ENCODE results near the gene PLEKHG3.
A peak's percentile ranks its signal among the peaks of the same experiment; 100 is the strongest.

The PLEKHG3 gene

DNA sequence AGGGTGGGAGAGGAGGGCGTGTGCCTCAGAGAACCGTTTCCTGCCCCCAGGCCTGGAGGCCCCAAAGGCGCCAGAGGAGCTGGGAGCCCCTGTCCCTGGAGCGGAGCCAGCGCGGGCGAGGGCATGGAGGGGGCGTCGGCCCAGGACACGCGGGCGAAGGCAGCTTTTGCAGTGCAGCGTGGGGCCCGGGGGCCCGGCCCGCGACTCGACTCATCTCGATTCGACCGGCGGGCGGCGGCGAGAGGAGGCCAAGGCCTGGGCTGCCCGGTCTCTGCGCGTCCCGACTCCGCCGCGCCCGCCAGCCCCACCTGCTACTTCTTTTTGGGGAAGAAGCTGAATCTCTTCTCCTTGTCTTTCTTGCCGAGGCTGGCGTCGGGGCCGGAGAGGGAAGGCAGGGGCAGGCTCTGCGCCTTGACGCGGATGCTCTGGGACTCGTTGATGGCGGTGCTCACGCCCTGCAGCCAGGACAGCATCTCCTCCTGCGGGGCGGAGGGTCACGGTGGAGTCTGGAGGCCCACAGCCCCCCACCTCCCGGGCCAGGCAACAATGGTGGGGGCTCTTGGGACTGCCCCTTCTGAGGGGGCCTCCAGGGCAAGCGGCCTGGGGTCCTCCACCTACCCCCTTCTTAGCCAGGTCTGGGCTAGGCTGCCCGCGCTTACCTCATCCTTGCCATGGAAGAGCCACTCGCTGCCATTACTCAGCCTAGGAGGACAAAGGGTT lies 44.9 kb downstream of the PLEKHG3 start:
- no peak for DNase-seq

DNA sequence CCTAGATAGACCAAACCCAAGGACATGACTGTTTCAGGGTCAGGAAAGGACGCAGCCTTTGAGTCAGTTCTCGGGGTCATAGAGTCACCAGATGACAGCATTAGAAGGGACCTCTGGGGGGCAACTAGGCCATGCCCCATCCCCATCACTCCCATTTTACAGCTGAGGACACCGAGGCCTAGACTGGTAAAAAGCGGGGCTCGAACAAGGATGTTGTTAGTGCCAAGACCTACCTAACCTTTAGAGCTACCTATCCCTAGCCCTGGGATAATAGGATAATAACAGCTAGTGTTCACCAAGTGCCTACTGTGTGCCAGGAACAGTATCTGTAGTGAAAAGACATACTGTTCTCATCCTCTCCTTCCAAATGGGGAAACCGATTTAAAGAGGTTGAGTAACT lies 48.7 kb downstream of the PLEKHG3 start:
- DNase-seq = no peak

DNA sequence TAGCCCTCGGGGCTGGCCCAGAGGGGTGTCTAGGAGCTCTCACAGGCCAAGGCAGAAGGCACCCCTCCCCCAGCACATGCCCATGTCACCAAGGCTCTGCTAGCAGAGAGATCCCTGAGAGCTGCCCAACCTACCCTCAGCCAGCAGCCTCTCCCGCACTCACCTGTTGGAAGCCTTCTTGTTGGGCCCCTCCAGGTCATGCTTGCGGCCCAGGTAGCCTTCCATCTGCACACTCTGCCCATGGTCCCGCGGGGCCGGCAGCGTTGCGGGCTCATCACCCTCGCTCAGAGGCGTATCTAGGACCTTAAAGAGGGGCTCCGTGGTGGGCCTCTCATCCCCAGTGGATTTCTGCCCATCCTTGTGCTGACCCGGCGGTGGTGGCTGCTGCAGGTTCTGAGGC lies 49.1 kb downstream of the PLEKHG3 start:
- DNase-seq = no peak

DNA sequence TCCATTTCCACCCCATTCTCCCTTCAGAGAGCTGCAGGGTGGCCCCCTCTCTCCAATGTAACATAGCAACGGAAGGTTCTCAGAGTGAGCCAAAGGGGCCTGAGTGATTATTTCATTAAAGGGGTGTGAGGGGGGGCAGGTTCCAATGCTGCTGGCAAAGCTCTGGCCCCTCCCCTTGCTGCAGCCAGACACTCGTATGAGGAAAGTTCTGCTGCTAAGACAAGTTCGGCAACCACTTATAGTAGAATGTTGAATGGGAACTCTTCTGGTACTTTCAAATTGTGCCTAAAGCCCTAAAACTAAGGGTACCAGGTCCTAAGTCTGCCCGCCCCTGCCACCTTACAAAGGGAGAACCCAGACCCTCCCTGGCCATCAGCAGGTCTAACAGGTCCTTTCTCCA lies 49.8 kb downstream of the PLEKHG3 start:
- DNase-seq = no peak

DNA sequence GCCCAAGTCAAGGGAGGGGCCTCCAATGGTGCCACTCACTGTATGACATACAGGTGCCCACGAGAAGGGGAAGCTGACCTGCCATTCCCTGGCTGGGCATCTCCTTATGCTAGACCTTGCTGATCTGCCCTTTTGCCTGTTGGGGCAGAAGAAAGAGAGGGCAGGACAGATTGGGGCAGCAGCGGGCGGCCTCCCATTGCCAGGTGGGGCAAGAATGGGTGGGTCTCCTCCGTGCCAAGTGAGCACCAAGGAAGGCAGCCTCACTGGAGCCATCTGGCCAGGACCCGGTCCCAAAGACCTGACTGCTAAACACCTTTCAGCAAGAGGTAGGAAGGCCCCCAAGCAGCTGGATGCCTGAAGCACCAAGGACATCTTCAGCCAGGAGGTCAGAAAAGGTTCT lies 50.5 kb downstream of the PLEKHG3 start:
- DNase-seq = no peak

DNA sequence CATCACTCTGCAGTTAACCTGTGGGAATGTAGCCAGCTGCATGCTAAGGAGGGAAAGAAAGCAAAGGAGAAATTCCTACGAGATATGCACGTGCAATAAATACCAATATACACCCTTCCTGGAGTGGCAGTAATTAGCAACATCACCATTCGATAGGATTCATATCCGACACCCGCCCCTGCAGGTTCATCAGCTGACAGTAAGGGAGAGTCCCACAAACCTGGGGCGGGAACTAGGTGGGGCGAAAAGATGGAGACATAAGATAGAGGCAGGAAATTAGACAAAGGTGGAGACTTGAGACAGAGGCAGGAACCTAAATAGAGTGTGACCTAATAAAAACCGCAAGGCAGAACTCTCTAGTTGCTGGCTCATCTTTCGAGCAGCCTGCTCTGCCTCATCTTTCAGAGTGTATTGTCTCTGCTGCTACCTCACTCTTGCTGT lies 51.6 kb downstream of the PLEKHG3 start:
- DNase-seq = no peak

DNA sequence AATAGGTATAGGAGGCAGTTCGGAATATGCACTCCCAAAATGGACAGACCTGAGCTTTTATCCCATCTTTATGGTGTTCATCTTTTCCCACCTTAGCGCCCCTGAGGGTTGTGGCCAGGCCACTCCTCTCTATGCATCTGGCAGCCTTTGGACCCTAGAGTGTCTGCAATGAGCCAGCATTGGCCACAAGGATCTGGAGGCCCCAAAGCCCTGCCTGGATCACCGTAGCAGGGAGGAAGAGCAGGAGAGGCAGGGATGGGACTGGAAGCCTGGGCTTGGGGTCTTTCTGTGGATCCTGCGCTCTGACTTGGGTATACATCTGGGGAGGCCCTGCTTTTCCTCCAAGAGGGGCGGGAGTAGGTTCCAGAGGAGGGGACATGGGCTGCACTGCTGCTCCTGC lies 52.5 kb downstream of the PLEKHG3 start:
- DNase-seq = no peak

DNA sequence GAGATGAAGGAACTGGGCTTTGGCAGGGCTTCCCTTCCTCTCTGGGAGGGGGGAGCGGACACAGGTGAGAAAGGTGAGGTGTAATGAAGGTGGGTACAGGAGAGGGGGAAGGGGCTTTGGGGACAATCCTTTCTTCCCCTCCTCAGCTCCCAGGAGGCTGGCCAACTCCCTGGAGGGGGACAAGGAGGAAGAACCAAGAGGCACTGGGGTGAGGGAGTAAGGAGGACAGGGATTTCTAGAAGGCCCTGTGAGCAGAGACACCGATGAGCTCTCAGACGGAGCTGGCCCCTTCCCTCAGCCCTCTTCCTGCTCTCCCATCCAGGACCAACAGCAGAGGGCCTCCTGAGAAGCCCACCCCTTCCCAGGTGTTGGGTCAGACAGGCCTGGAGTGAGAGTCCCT lies 53.4 kb downstream of the PLEKHG3 start:
- DNase-seq = no peak

DNA sequence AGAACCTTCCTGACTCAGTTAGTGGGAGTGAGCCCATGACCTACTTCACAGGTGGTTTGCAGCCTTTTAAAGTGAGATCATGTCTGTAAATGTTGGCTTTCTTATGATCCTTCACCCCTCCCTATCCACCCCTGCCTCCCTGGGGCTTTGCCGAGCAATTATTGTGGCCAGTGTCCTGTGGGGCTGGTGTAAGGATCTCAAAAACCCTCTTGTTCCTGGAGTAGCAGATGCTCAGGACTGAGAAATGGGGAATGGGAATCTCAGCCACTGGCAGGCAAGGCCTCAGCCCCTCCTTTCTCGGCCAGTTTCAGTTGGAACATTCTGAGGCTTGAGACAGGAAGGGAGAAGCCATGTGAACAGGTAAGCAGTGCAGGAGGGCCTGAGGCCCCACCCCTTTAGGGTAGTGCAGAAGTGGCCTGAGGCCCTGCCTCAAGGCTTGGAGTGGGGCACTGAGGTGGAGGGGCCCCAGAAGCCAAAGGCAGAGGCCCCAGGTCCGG lies 53.8 kb downstream of the PLEKHG3 start:
- no peak for DNase-seq

DNA sequence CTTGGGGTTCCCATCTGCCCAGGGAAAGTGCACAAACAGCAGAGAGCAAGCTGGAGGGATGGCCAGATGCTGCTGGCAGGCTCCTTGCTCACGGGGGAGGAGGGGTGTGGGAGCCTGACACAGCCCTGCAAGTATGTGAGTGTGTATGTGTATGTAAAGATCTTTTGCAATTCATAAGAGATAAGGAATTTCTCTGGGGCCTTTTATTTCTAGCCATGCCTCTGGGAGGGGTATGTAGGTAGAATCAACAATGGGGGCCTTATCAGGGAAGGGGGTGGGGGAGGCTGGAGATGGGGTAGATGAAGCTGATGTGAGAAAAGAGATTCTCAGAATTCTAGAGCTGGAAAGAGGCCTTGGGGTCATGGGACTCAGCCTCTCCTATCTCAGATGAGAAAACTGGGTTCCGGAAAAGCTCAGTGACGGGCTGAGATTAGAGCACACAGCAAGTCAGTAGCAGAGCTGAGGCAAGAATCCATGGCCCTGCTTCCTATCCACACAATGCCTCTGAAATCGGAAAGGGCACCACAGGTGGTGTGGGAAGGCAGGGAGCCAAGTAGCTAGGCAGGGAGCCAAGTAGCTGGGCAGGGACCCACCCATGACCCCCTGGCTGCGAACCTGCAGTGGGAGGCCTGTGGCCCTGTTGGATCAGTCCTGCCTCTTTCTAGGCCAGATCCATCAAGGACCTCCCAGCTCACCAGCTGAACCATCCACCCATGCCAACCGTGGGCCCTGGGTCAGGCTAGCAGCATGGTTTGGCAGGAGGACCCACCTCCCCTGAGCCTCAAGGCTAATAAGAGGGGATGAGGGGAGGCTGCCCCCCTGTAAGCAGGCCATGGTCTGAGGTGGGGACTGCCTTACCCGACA lies 54.7 kb downstream of the PLEKHG3 start:
- DNase-seq = peak; percentile 34

DNA sequence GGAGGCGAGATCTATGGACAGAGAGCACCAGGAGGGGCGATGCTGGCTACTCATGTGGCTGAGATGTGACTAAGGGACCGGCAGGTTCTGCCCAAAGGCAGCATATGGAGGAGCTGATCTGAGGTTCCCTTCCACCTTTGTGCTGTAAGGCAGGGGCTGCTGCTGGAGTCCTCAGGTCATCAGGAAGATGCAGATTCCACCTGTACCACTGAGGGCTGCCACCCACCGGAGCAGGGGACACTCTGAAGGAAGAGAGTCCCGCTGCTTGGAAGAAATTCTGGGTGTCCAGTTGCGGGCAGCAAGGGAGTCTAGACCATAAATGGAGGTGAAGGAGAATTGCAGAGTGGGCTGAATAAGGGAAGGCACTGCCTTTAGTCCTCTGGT lies 55.3 kb downstream of the PLEKHG3 start:
- no peak for DNase-seq

DNA sequence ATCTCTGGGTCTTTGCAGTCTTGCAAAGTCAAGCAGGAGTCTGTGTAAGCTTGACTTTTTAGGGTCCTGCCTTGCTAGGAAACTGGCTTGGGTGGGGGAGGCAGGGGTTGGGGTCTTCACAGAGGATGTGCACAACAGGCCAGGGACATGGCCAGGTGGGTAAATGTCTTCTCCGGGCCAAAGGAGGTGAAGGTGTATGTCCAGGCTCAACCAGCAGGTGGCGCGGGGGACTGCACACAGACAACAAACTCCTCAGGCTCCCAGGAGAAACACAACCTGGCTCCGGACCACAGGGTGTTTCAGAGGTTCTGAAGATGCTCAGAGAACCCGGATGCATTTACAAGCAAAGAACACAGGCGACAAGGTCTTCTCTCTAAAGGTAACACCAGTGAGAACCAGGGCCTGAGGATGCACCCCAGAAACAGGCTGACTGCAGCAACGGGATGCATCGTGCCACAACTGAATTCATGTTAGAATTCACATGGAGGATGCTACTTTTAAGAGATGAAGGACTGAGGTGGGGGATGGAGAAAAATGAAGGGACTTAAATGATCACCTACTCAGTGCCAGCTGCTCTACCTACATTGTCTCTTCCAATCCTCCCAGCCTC lies 56.0 kb downstream of the PLEKHG3 start:
- DNase-seq = peak; percentile 74

DNA sequence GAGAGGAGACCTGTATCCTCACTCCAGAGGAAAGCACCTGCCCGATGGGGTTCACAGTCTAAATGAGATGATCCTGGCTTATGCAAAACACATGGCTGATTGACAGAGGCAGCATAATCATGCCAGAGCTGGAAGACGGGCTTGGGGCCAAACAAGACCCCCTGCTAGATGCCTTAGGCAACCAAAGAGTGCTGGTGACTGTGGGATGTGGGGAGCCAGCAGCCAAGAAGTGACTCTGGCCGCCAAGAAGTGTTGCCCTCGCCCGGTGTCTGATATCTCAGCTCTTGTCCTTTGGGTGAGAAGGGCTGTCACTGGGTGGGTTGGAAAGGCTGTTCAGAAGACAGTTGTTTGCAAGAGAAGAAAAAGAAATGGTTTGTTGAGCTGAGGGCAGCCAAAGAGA lies 56.7 kb downstream of the PLEKHG3 start:
- no peak for DNase-seq

DNA sequence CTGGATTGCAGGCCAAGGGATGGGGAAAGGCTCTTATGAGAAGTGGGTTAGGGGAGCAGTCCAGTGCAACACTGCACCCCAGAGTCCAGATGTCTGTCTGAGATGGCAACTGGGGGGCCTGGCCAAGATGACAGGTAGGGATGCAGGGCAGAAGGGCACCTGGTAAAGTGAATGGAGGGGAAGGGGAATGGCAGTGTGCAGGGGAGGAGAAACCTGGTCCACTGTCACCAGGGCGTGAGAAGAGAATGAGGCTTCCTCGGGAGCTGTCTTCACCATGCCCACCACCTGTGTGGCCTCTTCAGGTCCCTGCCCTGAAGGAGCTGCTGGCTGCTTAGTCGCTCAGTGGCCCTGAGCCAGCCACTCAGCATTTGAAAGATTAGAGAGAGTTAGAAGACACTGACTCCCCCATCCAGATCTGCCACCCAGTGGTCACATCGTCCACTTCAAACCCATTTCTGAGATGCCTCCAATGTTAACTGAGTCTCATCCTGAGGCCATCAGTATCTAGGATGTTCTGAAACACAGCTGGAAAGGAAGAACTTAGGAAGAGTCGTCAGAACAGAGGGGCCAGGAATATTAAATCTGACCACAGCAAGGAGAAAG lies 57.3 kb downstream of the PLEKHG3 start:
- peak; percentile 51 for DNase-seq

DNA sequence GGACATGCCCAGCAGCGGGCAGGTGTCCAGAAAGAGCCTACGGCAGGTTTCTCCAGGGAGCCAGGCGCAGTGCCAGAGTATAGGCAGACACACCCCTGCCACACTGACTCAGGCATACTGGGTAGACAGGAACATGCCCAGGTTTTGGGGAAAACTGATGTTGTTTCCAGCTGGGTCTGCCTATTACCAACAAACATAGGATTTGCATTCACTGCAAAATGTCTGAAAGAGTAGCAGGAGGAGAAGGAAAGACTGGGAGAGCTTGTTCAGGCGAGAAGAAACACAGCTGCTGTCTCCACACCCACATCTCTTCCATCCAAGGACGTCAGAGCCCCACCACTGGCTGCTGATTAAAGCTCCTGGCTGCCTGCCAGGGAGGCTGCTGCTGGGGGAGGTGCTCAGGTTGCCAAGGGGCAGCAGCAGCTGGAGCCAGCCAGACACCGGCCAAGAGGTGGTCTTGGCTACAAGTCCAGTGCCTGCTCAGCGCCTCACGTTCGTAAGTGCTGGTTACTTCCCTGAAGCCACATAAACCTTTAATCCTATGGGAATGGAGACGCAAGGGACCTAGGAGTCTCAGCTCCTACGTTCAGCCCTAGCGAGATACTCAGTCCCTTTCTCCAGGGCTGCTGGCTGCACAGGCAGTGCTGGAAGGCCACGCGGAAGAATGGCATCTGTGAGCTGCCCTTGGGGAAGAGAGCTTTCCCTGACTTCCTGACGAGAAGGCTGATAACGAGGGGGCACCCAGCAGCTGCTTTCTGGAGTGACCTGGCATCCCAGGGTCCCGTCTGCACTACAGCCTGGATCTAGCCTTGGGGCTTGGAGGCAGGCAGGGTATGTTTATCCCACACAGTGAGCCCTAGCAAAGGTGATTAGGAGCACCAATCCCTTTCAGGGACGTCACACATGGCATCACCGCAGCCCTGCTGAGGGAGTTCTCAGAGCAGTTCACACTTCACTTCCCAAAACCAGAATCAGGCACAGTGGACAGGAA lies 58.1 kb downstream of the PLEKHG3 start:
- DNase-seq = peak; percentile 94

DNA sequence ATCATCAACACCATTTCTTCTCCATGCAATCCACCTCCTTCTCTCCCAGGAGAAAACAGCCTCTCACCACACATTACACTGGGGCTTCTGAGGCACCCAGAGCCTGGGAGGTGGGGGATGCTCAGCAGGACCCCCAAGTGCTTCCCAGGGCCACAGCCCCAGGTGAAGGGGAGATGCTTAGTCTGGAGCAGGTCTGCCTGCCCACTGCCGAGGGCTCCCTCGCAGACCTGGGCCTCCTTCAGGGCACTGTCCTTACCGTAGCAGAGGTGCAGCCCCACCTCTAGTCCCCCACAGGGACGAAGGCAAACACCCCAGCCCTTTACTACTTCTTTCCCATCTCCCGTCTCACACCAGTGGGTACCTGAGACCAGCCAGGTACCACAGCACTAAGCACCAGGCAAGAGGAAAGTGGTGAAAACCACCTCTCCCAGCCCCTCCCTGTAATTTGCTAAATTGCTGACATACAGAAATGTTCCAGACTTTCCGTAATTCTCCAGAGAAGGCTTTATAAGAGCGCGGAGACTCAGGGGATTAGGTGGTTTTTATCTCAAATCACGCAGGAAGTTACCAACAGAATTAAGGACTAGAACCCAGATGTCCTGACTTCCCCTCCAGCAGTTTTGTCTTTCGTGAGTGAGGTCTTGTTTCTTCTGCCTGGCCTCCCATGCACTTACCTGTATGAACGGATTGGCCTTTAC lies 59.0 kb downstream of the PLEKHG3 start:
- DNase-seq = no peak

DNA sequence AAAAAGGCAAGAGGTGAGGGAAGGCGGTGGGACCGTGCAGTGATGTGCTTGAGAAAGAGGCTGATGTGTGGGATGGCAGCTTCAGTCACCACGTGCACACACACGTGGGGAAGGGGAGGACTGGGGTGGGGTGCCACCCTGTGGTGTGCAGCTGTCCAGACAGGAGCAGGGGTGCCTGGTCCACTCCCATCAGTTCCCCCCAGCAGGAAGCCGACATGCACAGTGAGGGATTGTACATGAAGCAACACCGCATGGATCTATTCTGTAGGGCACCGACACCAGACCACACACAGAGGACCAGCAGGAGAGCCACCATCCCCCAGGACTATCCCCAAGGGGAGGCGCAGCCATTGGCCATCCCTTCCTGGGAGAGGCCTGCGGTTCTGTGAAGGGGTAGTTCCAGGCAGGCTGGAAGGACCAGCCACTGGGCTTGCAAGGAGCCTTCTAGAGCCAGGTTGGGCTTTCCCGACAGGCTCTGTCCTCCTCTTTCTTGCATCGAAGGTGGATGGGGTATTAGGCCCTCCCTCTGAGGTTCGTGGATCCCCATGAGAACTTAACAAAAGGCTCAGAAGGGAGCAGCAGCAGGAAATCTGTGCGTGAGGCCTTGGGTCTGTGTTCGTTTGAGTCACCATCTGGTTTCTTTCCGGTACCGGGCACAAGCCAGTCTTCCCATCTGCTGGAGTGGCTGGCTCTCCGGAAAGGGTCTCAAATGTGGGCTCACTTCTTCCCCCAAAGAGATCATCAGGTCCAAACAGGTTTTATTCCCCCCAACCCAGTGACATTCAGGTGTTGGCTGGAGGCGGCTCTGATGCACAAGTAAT lies 59.8 kb downstream of the PLEKHG3 start:
- peak; percentile 33 for DNase-seq

DNA sequence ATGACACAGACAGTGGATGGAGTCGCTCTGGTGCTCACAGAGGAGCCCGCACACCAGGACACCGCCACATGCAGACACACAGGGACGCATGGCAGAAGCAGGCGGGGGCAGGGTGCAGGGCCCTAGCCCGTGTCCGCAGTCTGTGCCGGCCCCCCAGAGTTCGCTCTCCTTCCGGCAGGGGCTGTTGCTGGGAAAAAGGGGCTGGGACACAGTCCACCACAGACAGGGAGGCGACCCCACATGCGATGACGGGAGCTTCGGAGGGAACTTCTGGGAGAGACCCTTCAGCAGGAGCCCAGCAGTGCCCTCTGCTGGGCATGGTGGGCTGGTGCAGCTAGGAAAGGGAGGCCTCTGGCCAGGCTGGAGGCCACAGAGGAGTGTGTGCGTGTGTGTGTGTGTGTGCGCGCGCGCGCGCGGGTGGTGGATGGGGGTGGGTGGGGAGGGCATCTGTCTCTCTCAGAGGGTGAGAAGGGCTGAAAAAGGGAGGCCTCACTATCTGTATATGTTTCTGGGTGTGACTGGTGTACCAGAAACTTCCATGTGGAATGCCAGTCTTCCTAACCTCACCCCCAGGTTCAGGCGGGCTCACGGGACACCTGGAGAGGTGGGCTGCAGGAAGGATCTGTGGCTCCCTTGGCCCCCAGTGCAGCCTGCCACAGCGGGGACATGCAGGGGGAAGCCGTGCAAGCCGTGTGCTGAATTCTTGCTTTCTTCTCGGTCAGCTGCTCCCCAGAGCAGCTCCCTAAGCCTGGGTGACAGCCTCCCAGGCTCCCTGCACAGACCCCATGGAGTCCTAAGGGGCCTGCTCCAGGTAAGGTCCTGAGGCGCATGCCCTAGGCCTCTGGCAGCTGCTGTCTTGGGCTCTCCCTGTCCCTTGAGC lies 60.7 kb downstream of the PLEKHG3 start:
- peak; percentile 78 for DNase-seq

DNA sequence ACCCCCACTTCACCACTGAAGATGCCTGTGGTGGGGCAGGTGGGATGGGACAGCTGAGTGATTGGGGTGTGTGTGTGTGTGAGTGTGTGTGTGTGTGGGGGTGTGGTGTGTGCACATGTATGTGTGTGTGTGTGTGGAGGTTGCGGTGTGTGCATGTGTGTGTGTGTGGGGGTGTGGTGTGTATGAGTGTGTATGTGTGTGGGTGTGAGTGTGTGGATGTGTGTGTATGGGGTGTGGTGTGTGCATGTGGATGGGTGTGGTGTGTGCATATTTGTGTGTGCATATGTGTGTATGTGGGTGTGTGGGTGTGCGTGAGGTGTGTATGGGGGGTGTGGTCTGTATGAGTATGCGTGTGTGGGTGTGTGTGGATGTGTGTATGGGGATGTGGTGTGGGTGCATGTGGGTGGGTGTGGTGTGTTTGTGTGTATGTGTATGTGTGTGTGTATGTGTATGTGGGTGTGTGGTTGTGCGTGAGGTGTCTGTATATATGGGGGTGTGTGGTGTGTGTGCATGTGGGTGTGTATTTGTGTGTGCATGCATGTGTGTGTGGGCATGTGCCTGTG lies 61.6 kb downstream of the PLEKHG3 start:
- DNase-seq = no peak

Data from hematopoietic multipotent progenitor cell treated with erythropoietin and hydrocortisone succinate and interleukin-3 and kit ligand, for 6 days (in vitro differentiated cells).